HCT116 (cell line): ENCODE measurements around the gene FASTKD2. TPM values are rescaled to one million over a fixed set of nuclear protein-coding genes. Genes with fewer than 3 reads are reported as not detected.

Experiments
- ATAC-seq: fragments of 200-7000 bp; cut with Tn5 transposase; 2 replicates; pipeline ENCODE4 v1.9.1; 2020; ENCODE audit warnings: mild to moderate bottlenecking, moderate library complexity
- BruUV-seq: library from RNA; stranded (reverse); fragments of 400-500 nt; replicated peaks from 2 replicates; lab custom pipeline; 2021; lab: Mats Ljungman, UMichigan
- CTCF ChIA-PET: fragments of 300-600 bp; sonication (Branson Sonifier 250); formaldehyde crosslinking; loops from one replicate; lab custom pipeline; 2021; ENCODE audit warnings: antibody characterized with exemption; lab: Charles Lee
- POLR2A ChIA-PET: fragments of 300-600, 350-600 bp; sonication (Branson Sonifier 250); formaldehyde crosslinking; loops from one replicate; lab custom pipeline; 2021; ENCODE audit warnings: antibody characterized with exemption; lab: Charles Lee
- RAD21 ChIA-PET, 2 experiments: fragments of 300-600 bp; sonication (Branson Sonifier 250); formaldehyde crosslinking; loops; one replicate each; lab custom pipeline; 2023; ENCODE audit warnings: low total read pairs in 2 of 2; ENCODE audit not compliant: uncharacterized antibody in 2 of 2, unreplicated experiment in 2 of 2, low non-redundant PET in 1 of 2; lab: Charles Lee
- DNase-seq: peaks from one replicate; pipeline ENCODE4 v3.0.0-alpha.2; 2010; ENCODE audit warnings: low read depth, low spot score
- H2AFZ ChIP-seq: fragments of 200-600 bp; shearing (Covaris generic), sonication (generic); 2 replicates; pipeline ENCODE4 v1.6.1; 2017; ENCODE audit warnings: low read depth, mixed run types, mixed read lengths, antibody characterized with exemption, low read length; ENCODE audit not compliant: poor library complexity, severe bottlenecking
- H3K27ac ChIP-seq: 2 replicates; pipeline ENCODE4 v1.5.1; 2012; ENCODE audit warnings: low read depth, low read length
- H3K27me3 ChIP-seq: fragments of 200-600 bp; sonication (generic); 2 replicates; pipeline ENCODE4 v1.6.1; 2016; ENCODE audit warnings: mixed run types, low read length, mixed read lengths; ENCODE audit not compliant: insufficient read depth
- H3K36me3 ChIP-seq, 2 experiments: fragments of 200-500 bp in 1 of 2; fragments of 200-600 bp in 1 of 2; sonication (Bioruptor generic) in 1 of 2; sonication (generic) in 1 of 2; 2 replicates each; pipeline versions ENCODE4 v1.5.1 to v1.6.1; 2014 to 2016; ENCODE audit warnings: low read length in 2 of 2, inconsistent platforms in 1 of 2, mixed read lengths in 1 of 2, mixed run types in 1 of 2; ENCODE audit not compliant: insufficient read depth in 2 of 2, control insufficient read depth in 1 of 2
- H3K4me1 ChIP-seq, 2 experiments: fragments of 200-600 bp in 1 of 2; sonication (generic) in 1 of 2; 2 replicates each; pipeline versions ENCODE4 v1.5.1 to v1.6.1; 2012 to 2017; ENCODE audit warnings: low read length in 2 of 2, inconsistent platforms in 1 of 2, mild to moderate bottlenecking in 1 of 2, mixed read lengths in 1 of 2, mixed run types in 1 of 2, moderate library complexity in 1 of 2; ENCODE audit not compliant: insufficient read depth in 2 of 2, control insufficient read depth in 1 of 2
- H3K4me2 ChIP-seq: fragments of 200-600 bp; sonication (generic); 2 replicates; pipeline ENCODE4 v1.6.1; 2017; ENCODE audit warnings: mixed run types, low read length, mixed read lengths
- H3K4me3 ChIP-seq, 2 experiments: fragments of 200-600 bp in 1 of 2; sonication (generic) in 1 of 2; replicated peaks in 1 of 2; 2 replicates each; pipeline ENCODE4 v1.5.1; 2011 to 2016; ENCODE audit warnings: low read length in 2 of 2, control low read depth in 1 of 2, low read depth in 1 of 2, mild to moderate bottlenecking in 1 of 2, mixed read lengths in 1 of 2, mixed run types in 1 of 2
- H3K79me2 ChIP-seq: fragments of 200-600 bp; sonication (generic); 2 replicates; pipeline ENCODE4 v1.6.1; 2017; ENCODE audit warnings: mild to moderate bottlenecking, mixed run types, low read length, moderate library complexity, mixed read lengths; ENCODE audit not compliant: insufficient read depth
- H3K9ac ChIP-seq: fragments of 200-600 bp; sonication (generic); 2 replicates; pipeline ENCODE4 v1.6.1; 2016; ENCODE audit warnings: low read length, mixed read lengths
- H3K9me2 ChIP-seq: fragments of 200-600 bp; sonication (generic), shearing (Covaris generic); 2 replicates; pipeline ENCODE4 v1.6.1; 2017; ENCODE audit warnings: mixed run types, mild to moderate bottlenecking, moderate library complexity; ENCODE audit not compliant: insufficient read depth
- H3K9me3 ChIP-seq, 2 experiments: fragments of 200-500 bp in 1 of 2; fragments of 200-600 bp in 1 of 2; sonication (Bioruptor generic) in 1 of 2; sonication (generic) in 1 of 2; 2 replicates each; pipeline ENCODE4 v1.6.1; 2014 to 2017; ENCODE audit warnings: low read length in 2 of 2, mixed read lengths in 2 of 2, inconsistent platforms in 1 of 2, low read depth in 1 of 2, mild to moderate bottlenecking in 1 of 2, mixed run types in 1 of 2, moderate library complexity in 1 of 2; ENCODE audit not compliant: control insufficient read depth in 1 of 2, insufficient read depth in 1 of 2
- H4K20me1 ChIP-seq: fragments of 200-600 bp; sonication (generic), shearing (Covaris generic); 2 replicates; pipeline ENCODE4 v1.6.1; 2017; ENCODE audit warnings: mixed run types, mild to moderate bottlenecking, moderate library complexity; ENCODE audit not compliant: insufficient read depth
- CBX3 ChIP-seq: IDR thresholded peaks from 2 replicates; pipeline ENCODE4 v1.6.1; 2012; ENCODE audit warnings: low read depth
- CEBPB ChIP-seq: IDR thresholded peaks from 2 replicates; pipeline ENCODE4 v1.6.1; 2012; ENCODE audit warnings: low read depth
- EGR1 ChIP-seq: IDR thresholded peaks from 2 replicates; pipeline ENCODE4 v1.6.1; 2012; ENCODE audit warnings: low read depth
- ELF1 ChIP-seq: IDR thresholded peaks from 2 replicates; pipeline ENCODE4 v1.6.1; 2012; ENCODE audit warnings: low read depth, borderline replicate concordance
- EZH2 ChIP-seq: fragments of 200-600 bp; sonication (generic); IDR thresholded peaks from 2 replicates; pipeline ENCODE4 v1.6.1; 2017; ENCODE audit warnings: antibody characterized with exemption, mixed run types
- EZH2phosphoT487 ChIP-seq: fragments of 200-600 bp; IDR thresholded peaks from 2 replicates; pipeline ENCODE4 v1.6.1; 2018; ENCODE audit warnings: antibody characterized with exemption, borderline replicate concordance
- JUND ChIP-seq: IDR thresholded peaks from 2 replicates; pipeline ENCODE4 v1.6.1; 2012
- MAX ChIP-seq: IDR thresholded peaks from 2 replicates; pipeline ENCODE4 v1.6.1; 2012
- POLR2A ChIP-seq: IDR thresholded peaks from 2 replicates; pipeline ENCODE4 v1.7.0; 2011; ENCODE audit warnings: borderline replicate concordance; ENCODE audit not compliant: insufficient read depth, insufficient read length; ENCODE audit errors: extremely low read depth
- POLR2AphosphoS5 ChIP-seq: IDR thresholded peaks from 2 replicates; pipeline ENCODE4 v1.6.1; 2011; ENCODE audit warnings: mild to moderate bottlenecking, low read depth, low read length, moderate library complexity
- RAD21 ChIP-seq: IDR thresholded peaks from 2 replicates; pipeline ENCODE4 v1.6.1; 2012; ENCODE audit warnings: low read depth, mild to moderate bottlenecking
- SRF ChIP-seq: IDR thresholded peaks from 2 replicates; pipeline ENCODE4 v1.6.1; 2012; ENCODE audit warnings: low read depth
- TCF7L2 ChIP-seq: IDR thresholded peaks from 2 replicates; pipeline ENCODE4 v1.7.0; 2011; ENCODE audit warnings: borderline replicate concordance, inconsistent platforms; ENCODE audit not compliant: insufficient read depth, insufficient read length; ENCODE audit errors: extremely low read depth
- YY1 ChIP-seq: IDR thresholded peaks from 2 replicates; pipeline ENCODE4 v1.6.1; 2011; ENCODE audit warnings: low read length, low read depth, moderate library complexity, mild to moderate bottlenecking; ENCODE audit not compliant: insufficient replicate concordance; ENCODE audit errors: extremely low read depth
- ZBTB33 ChIP-seq: IDR thresholded peaks from 2 replicates; pipeline ENCODE4 v1.6.1; 2011; ENCODE audit warnings: mild to moderate bottlenecking, low read length, moderate library complexity; ENCODE audit not compliant: insufficient replicate concordance; ENCODE audit errors: extremely low read depth
- ZFX ChIP-seq: fragments of 450-650 bp; IDR thresholded peaks from 2 replicates; pipeline ENCODE4 v1.6.1; 2017
- intact Hi-C: fragments of 100-400 bp; cut with micrococcal nuclease; formaldehyde crosslinking; loops from 2 replicates; pipeline ENCODE4 v1.10.0; 2022
- total RNA-seq: library from RNA; stranded (reverse); gene quantifications from one replicate; pipeline ENCODE4 v1.2.1, GENCODE V29; 2021; ENCODE audit not compliant: unreplicated experiment
- TF ChIP-seq, protein P1 (sequence below): IDR thresholded peaks from 2 replicates; pipeline ENCODE4 v1.6.1; 2012
- TF ChIP-seq, protein P2 (sequence below): IDR thresholded peaks from 2 replicates; pipeline ENCODE4 v1.6.1; 2012; ENCODE audit warnings: low read depth
- TF ChIP-seq, protein P3 (sequence below), 3 experiments: fragments of 200-600 bp in 1 of 3; sonication (generic) in 1 of 3; IDR thresholded peaks in 2 of 3; conservative IDR thresholded peaks in 1 of 3; 2 replicates each; pipeline ENCODE4 v1.5.1; 2012 to 2017; ENCODE audit warnings: low read depth in 2 of 3, low read length in 2 of 3, antibody characterized with exemption in 1 of 3, borderline replicate concordance in 1 of 3, control low read depth in 1 of 3, mild to moderate bottlenecking in 1 of 3, mixed read lengths in 1 of 3, mixed run types in 1 of 3, moderate library complexity in 1 of 3; ENCODE audit not compliant: insufficient read depth in 1 of 3

Gene FASTKD2
- total RNA-seq, 1 experiment from 2014 or later, result 24.4 TPM

DNA sequence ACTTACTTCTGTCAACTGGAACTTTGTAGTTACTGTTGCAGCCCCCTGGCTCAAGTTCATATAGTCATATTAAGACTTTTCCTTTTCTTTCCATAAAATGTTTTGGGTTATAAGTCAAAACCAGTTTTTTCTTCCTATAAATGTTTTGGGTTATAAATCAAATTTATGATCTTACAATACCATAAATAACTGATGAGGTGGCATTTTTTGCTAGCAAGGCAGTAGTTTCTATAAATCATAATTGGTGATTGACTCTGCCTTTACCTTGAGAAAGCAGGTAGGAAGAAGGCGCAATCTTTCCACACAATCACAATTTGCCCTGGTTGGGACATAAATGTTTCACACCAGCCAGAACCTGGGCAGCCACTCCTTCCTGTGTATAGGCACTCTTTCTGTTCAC is 42.1 kb upstream of the FASTKD2 start:
- Histone ChIP-seq H3K9me2 (0 out of 2 replicates have a peak, but pooled peaks cover 3% of the 10 kb centered on the region), H3K4me3 (no peak overlapping the region), H3K4me2 (no peak overlapping the region), H4K20me1 (no peaks in the 10 kb centered on the region), H3K9me3 (no peaks in the 10 kb centered on the region), H3K27ac (no peak overlapping the region), H3K27me3 (no peaks in the 10 kb centered on the region), H3K79me2 (no peaks in the 10 kb centered on the region), H3K36me3 (no peaks in the 10 kb centered on the region), H3K9ac (no peak overlapping the region), H3K4me1 (peaks cover 0 to under 1% of the 10 kb centered on the region in 2 experiments; a peak in 2 of 4 replicates), H2AFZ (no peak overlapping the region)
- intact Hi-C loops, result no loop called here
- TF ChIP-seq RAD21 (no peak), SRF (no peak), ZBTB33 (no peak), ZFX (no peak), MAX (no peak), ELF1 (no peak), JUND (no peak), POLR2A (no peak), CEBPB (no peak), EZH2phosphoT487 (no peak), TCF7L2 (no peak), POLR2AphosphoS5 (no peak), EZH2 (no peak), CBX3 (no peak), YY1 (no peak), EGR1 (no peak)
- TF ChIP-seq, protein P1, sequence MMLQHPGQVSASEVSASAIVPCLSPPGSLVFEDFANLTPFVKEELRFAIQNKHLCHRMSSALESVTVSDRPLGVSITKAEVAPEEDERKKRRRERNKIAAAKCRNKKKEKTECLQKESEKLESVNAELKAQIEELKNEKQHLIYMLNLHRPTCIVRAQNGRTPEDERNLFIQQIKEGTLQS, result no peak
- TF ChIP-seq, protein P2, sequence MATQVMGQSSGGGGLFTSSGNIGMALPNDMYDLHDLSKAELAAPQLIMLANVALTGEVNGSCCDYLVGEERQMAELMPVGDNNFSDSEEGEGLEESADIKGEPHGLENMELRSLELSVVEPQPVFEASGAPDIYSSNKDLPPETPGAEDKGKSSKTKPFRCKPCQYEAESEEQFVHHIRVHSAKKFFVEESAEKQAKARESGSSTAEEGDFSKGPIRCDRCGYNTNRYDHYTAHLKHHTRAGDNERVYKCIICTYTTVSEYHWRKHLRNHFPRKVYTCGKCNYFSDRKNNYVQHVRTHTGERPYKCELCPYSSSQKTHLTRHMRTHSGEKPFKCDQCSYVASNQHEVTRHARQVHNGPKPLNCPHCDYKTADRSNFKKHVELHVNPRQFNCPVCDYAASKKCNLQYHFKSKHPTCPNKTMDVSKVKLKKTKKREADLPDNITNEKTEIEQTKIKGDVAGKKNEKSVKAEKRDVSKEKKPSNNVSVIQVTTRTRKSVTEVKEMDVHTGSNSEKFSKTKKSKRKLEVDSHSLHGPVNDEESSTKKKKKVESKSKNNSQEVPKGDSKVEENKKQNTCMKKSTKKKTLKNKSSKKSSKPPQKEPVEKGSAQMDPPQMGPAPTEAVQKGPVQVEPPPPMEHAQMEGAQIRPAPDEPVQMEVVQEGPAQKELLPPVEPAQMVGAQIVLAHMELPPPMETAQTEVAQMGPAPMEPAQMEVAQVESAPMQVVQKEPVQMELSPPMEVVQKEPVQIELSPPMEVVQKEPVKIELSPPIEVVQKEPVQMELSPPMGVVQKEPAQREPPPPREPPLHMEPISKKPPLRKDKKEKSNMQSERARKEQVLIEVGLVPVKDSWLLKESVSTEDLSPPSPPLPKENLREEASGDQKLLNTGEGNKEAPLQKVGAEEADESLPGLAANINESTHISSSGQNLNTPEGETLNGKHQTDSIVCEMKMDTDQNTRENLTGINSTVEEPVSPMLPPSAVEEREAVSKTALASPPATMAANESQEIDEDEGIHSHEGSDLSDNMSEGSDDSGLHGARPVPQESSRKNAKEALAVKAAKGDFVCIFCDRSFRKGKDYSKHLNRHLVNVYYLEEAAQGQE, result no peak
- TF ChIP-seq, protein P3, sequence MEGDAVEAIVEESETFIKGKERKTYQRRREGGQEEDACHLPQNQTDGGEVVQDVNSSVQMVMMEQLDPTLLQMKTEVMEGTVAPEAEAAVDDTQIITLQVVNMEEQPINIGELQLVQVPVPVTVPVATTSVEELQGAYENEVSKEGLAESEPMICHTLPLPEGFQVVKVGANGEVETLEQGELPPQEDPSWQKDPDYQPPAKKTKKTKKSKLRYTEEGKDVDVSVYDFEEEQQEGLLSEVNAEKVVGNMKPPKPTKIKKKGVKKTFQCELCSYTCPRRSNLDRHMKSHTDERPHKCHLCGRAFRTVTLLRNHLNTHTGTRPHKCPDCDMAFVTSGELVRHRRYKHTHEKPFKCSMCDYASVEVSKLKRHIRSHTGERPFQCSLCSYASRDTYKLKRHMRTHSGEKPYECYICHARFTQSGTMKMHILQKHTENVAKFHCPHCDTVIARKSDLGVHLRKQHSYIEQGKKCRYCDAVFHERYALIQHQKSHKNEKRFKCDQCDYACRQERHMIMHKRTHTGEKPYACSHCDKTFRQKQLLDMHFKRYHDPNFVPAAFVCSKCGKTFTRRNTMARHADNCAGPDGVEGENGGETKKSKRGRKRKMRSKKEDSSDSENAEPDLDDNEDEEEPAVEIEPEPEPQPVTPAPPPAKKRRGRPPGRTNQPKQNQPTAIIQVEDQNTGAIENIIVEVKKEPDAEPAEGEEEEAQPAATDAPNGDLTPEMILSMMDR (IDR thresholded peaks at IDR 0.05 in 2 of 3, conservative IDR thresholded peaks at IDR 0.05 in 1 of 3; ENCODE audit: borderline replicate concordance in 1 of 3, insufficient read depth in 1 of 3, low read depth in 2 of 3, low read length in 2 of 3), result no peak
- ATAC-seq, result no peak
- RAD21 ChIA-PET, result no interaction called here
- DNase-seq, result no peak
- POLR2A ChIA-PET, result no interaction called here
- no TSS peak for BruUV-seq
- CTCF ChIA-PET, result no interaction called here
